ENCODE measurements around the gene CAMK2N1. TPM values are rescaled to one million over a fixed set of nuclear protein-coding genes. Genes with fewer than 3 reads are reported as not detected.

CAMK2N1 gene
- polyA plus RNA-seq, 3 donors, result 63.7 to 77.1 (median 70.4) TPM

- DNase-seq, result no peak
These were observed 32.0 kb downstream of the CAMK2N1 start for GRCh38 chr1:20454004-20454403.

- DNase-seq, result no peak
These were observed 36.2 kb downstream of the CAMK2N1 start for GRCh38 chr1:20449735-20450311.

GRCh38 chr1:20448671-20449071, 37.3 kb downstream of the CAMK2N1 start:
- DNase-seq, result no peak

GRCh38 chr1:20447794-20448193, 38.2 kb downstream of the CAMK2N1 start:
- DNase-seq, result no peak

- DNase-seq, result no peak
These were observed 39.2 kb downstream of the CAMK2N1 start for GRCh38 chr1:20446796-20447195.

- no peak for DNase-seq
These were observed 40.1 kb downstream of the CAMK2N1 start for GRCh38 chr1:20445956-20446355.

GRCh38 chr1:20443703-20444586, 42.1 kb downstream of the CAMK2N1 start:
- no peak for DNase-seq

GRCh38 chr1:20442920-20443625, 42.9 kb downstream of the CAMK2N1 start:
- DNase-seq, result no peak

GRCh38 chr1:20440785-20441200, 45.2 kb downstream of the CAMK2N1 start:
- DNase-seq, result no peak

GRCh38 chr1:20439282-20439681, 46.7 kb downstream of the CAMK2N1 start:
- DNase-seq, result peak; percentile 16

- no peak for DNase-seq
These were observed 48.4 kb downstream of the CAMK2N1 start for GRCh38 chr1:20437640-20438039.

- DNase-seq, result no peak
These were observed 53.1 kb downstream of the CAMK2N1 start for GRCh38 chr1:20432891-20433290.

Other genes with a start within 250 kb of the CAMK2N1 start
- gene VWA5B1, start 195.3 kb downstream of the CAMK2N1 start, polyA plus RNA-seq (ENCODE audit: insufficient read length in 3 of 3), result 1 to 10 TPM; 1.4 to 3.3 (median 1.8) TPM
- 10 to 100 TPM; 33.9 to 41.0 (median 40.2) TPM for gene MUL1, start 21.9 kb upstream of the CAMK2N1 start, polyA plus RNA-seq (ENCODE audit: insufficient read length in 3 of 3)
- 1 to 10 TPM; 1.0 to 2.2 (median 1.6) TPM for gene FAM43B, start 66.4 kb upstream of the CAMK2N1 start, polyA plus RNA-seq (ENCODE audit: insufficient read length in 3 of 3)
- 1 to 10 TPM; 4.6 to 6.3 (median 6.2) TPM for gene CDA, start 102.9 kb upstream of the CAMK2N1 start, polyA plus RNA-seq (ENCODE audit: insufficient read length in 3 of 3)
- gene PINK1, start 147.2 kb upstream of the CAMK2N1 start, polyA plus RNA-seq (ENCODE audit: insufficient read length in 3 of 3), result 10 to 100 TPM; 64.1 to 82.8 (median 74.6) TPM
- gene DDOST, start 175.2 kb upstream of the CAMK2N1 start, polyA plus RNA-seq (ENCODE audit: insufficient read length in 3 of 3), result 100 to 1,000 TPM; 199 to 225 (median 224) TPM
- gene KIF17, start 231.8 kb upstream of the CAMK2N1 start, polyA plus RNA-seq (ENCODE audit: insufficient read length in 3 of 3), result 1 to 10 TPM; 3.9 to 4.3 (median 4.0) TPM
- gene SH2D5, start 246.5 kb upstream of the CAMK2N1 start, polyA plus RNA-seq (ENCODE audit: insufficient read length in 3 of 3), result 1 to 10 TPM; 1.0 to 1.7 (median 1.4) TPM